BLaER1 (cell line): Measurements from ENCODE around the gene GRK5.

Source experiments
- H3K27ac ChIP-seq: shearing (Covaris generic); formaldehyde crosslinking; 2 replicates; pipeline ENCODE4 v1.8.1; 2022
- H3K27me3 ChIP-seq: shearing (Covaris generic); formaldehyde crosslinking; 2 replicates; pipeline ENCODE4 v1.8.1; 2022
- H3K36me3 ChIP-seq: shearing (Covaris generic); formaldehyde crosslinking; 2 replicates; pipeline ENCODE4 v1.8.1; 2022
- H3K4me1 ChIP-seq: shearing (Covaris generic); formaldehyde crosslinking; 2 replicates; pipeline ENCODE4 v1.8.1; 2022
- H3K4me2 ChIP-seq: shearing (Covaris generic); formaldehyde crosslinking; 2 replicates; pipeline ENCODE4 v1.8.1; 2022
- H3K4me3 ChIP-seq: shearing (Covaris generic); formaldehyde crosslinking; 2 replicates; pipeline ENCODE4 v1.8.1; 2022
- H3K9ac ChIP-seq: shearing (Covaris generic); formaldehyde crosslinking; 2 replicates; pipeline ENCODE4 v1.8.1; 2022
- H3K9me3 ChIP-seq: shearing (Covaris generic); formaldehyde crosslinking; 2 replicates; pipeline ENCODE4 v1.8.1; 2022
- H4K20me1 ChIP-seq: shearing (Covaris generic); formaldehyde crosslinking; 2 replicates; pipeline ENCODE4 v1.8.1; 2022
- Cebpa-rat ChIP-seq: shearing (Covaris generic); IDR thresholded peaks from 2 replicates; pipeline ENCODE4 v1.8.1; 2022

The GRK5 gene

GRCh38 chr10:119417852-119418251 is 210.5 kb downstream of the GRK5 start:
- peaks cover 8% of the 10 kb centered on the region; the same call in 1 of the 2 replicates for H3K27me3 ChIP-seq
- H3K36me3 ChIP-seq: no peaks in the 10 kb centered on the region
- no peak overlapping the region for H3K9ac ChIP-seq
- no peaks in the 10 kb centered on the region for H3K9me3 ChIP-seq
- no peak overlapping the region for H3K27ac ChIP-seq
- peaks cover 46% of the 10 kb centered on the region for H3K4me1 ChIP-seq
- H3K4me2 ChIP-seq: no peak overlapping the region
- H3K4me3 ChIP-seq: no peak overlapping the region
- no peaks in the 10 kb centered on the region for H4K20me1 ChIP-seq
- no peak for TF ChIP-seq Cebpa-rat

GRCh38 chr10:119418362-119418761 is 211.0 kb downstream of the GRK5 start:
- Histone ChIP-seq H3K9me3 (no peaks in the 10 kb centered on the region), H3K4me3 (no peak overlapping the region), H3K36me3 (no peaks in the 10 kb centered on the region), H3K27me3 (peaks cover 8% of the 10 kb centered on the region; the same call in 1 of the 2 replicates), H3K9ac (no peak overlapping the region), H4K20me1 (no peaks in the 10 kb centered on the region), H3K4me1 (peaks cover 41% of the 10 kb centered on the region), H3K4me2 (no peak overlapping the region), H3K27ac (no peak overlapping the region)
- TF ChIP-seq Cebpa-rat: no peak

- H3K4me3 ChIP-seq: no peak overlapping the region
- no peak for TF ChIP-seq Cebpa-rat
These were observed 212.6 kb downstream of the GRK5 start for GRCh38 chr10:119419931-119420330.

GRCh38 chr10:119420950-119421875 is 213.8 kb downstream of the GRK5 start:
- Histone ChIP-seq H3K4me1 (peaks cover 46% of the 10 kb centered on the region), H3K4me2 (peak overlapping the region; percentile 66), H3K9me3 (no peaks in the 10 kb centered on the region), H3K27ac (no peak overlapping the region), H3K9ac (no peak overlapping the region), H3K27me3 (peaks cover 8% of the 10 kb centered on the region; the same call in 1 of the 2 replicates), H3K4me3 (no peak overlapping the region), H3K36me3 (no peaks in the 10 kb centered on the region), H4K20me1 (no peaks in the 10 kb centered on the region)
- TF ChIP-seq Cebpa-rat: no peak

More at GRCh38 chr10:119419931-119420330, 212.6 kb downstream of the GRK5 start:
- H3K9ac ChIP-seq: no peak overlapping the region
- H3K4me2 ChIP-seq: no peak overlapping the region
- H3K27ac ChIP-seq: no peak overlapping the region
- no peaks in the 10 kb centered on the region for H3K36me3 ChIP-seq
- no peaks in the 10 kb centered on the region for H4K20me1 ChIP-seq
- H3K4me1 ChIP-seq: peaks cover 33% of the 10 kb centered on the region
- H3K9me3 ChIP-seq: no peaks in the 10 kb centered on the region
- H3K27me3 ChIP-seq: peaks cover 8% of the 10 kb centered on the region; the same call in 1 of the 2 replicates

GRCh38 chr10:119421891-119422681 is 214.7 kb downstream of the GRK5 start:
- Histone ChIP-seq H3K9me3 (no peaks in the 10 kb centered on the region), H3K9ac (no peak overlapping the region), H3K4me1 (peaks cover 41% of the 10 kb centered on the region), H3K4me3 (no peak overlapping the region), H3K36me3 (no peaks in the 10 kb centered on the region), H3K27ac (no peak overlapping the region), H3K4me2 (peak overlapping the region; percentile 66), H3K27me3 (peaks cover 8% of the 10 kb centered on the region; the same call in 1 of the 2 replicates), H4K20me1 (no peaks in the 10 kb centered on the region)
- no peak for TF ChIP-seq Cebpa-rat

GRCh38 chr10:119422682-119423509 is 215.5 kb downstream of the GRK5 start:
- peaks cover 8% of the 10 kb centered on the region; the same call in 1 of the 2 replicates for H3K27me3 ChIP-seq

GRCh38 chr10:119423510-119424257 is 216.3 kb downstream of the GRK5 start:
- no peak for TF ChIP-seq Cebpa-rat
- Histone ChIP-seq H3K36me3 (no peaks in the 10 kb centered on the region), H3K27me3 (peaks cover 8% of the 10 kb centered on the region; the same call in 1 of the 2 replicates), H3K9ac (no peak overlapping the region), H3K9me3 (no peaks in the 10 kb centered on the region), H3K4me1 (peaks cover 51% of the 10 kb centered on the region), H3K4me3 (no peak overlapping the region), H4K20me1 (no peaks in the 10 kb centered on the region), H3K4me2 (no peak overlapping the region), H3K27ac (no peak overlapping the region)

More at GRCh38 chr10:119422682-119423509, 215.5 kb downstream of the GRK5 start:
- Histone ChIP-seq H3K4me3 (no peak overlapping the region), H4K20me1 (no peaks in the 10 kb centered on the region), H3K27ac (no peak overlapping the region), H3K4me2 (peak overlapping the region; percentile 66; the same call in 1 of the 2 replicates), H3K9ac (no peak overlapping the region), H3K9me3 (no peaks in the 10 kb centered on the region), H3K4me1 (peaks cover 44% of the 10 kb centered on the region), H3K36me3 (no peaks in the 10 kb centered on the region)
- TF ChIP-seq Cebpa-rat: no peak

- peaks cover 8% of the 10 kb centered on the region; the same call in 1 of the 2 replicates for H3K27me3 ChIP-seq
- H3K36me3 ChIP-seq: no peaks in the 10 kb centered on the region
- H3K4me1 ChIP-seq: peaks cover 59% of the 10 kb centered on the region
- H4K20me1 ChIP-seq: no peaks in the 10 kb centered on the region
- H3K27ac ChIP-seq: no peak overlapping the region
- no peak overlapping the region for H3K4me3 ChIP-seq
- no peak for TF ChIP-seq Cebpa-rat
- no peaks in the 10 kb centered on the region for H3K9me3 ChIP-seq
- no peak overlapping the region for H3K9ac ChIP-seq
- H3K4me2 ChIP-seq: peak overlapping the region; percentile 85
These were observed 217.0 kb downstream of the GRK5 start for GRCh38 chr10:119424258-119424975.
